HL-60 (cell line): Measurements from ENCODE around the gene ANKRD13D.

Source experiments
- CTCF ChIP-seq: IDR thresholded peaks from one replicate; pipeline ENCODE4 v1.5.1; 2011; ENCODE audit warnings: low read length, control low read depth, inconsistent platforms; ENCODE audit not compliant: insufficient read depth
- POLR2AphosphoS5 ChIP-seq: IDR thresholded peaks from 2 replicates; pipeline ENCODE4 v1.6.1; 2012; ENCODE audit warnings: low read depth
- REST ChIP-seq: IDR thresholded peaks from 2 replicates; pipeline ENCODE4 v1.6.1; 2012; ENCODE audit warnings: low read depth; ENCODE audit not compliant: insufficient replicate concordance
- SPI1 ChIP-seq: IDR thresholded peaks from 2 replicates; pipeline ENCODE4 v1.6.1; 2012; ENCODE audit warnings: low read depth, mild to moderate bottlenecking, borderline replicate concordance

GRCh38 chr11:67349928-67350465 lies 60.9 kb downstream of the ANKRD13D start:
- TF ChIP-seq CTCF = no peak
- no peak for TF ChIP-seq REST
- TF ChIP-seq POLR2AphosphoS5 = no peak
- TF ChIP-seq SPI1 = no peak
